Measurements from ENCODE around the gene STK32B.
"Not testable (repeated sequence)": the region's sequence is repeated elsewhere in the genome, so short reads cannot be mapped to it uniquely, and the experiment has no call there.

STK32B gene

GRCh38 chr4:5051278-5052203 is at the start of gene STK32B:
STK32B (plus strand) TSS chr4:5051480.
- no peak for DNase-seq

GRCh38 chr4:5001641-5002040 is 49.6 kb upstream of the STK32B start:
- DNase-seq: not testable (repeated sequence)

GRCh38 chr4:5003372-5003857 is 47.9 kb upstream of the STK32B start:
- no peak for DNase-seq

GRCh38 chr4:5003918-5004317 is 47.4 kb upstream of the STK32B start:
- DNase-seq: no peak

- DNase-seq: no peak
These were observed 46.8 kb upstream of the STK32B start for GRCh38 chr4:5004496-5004895.

DNA sequence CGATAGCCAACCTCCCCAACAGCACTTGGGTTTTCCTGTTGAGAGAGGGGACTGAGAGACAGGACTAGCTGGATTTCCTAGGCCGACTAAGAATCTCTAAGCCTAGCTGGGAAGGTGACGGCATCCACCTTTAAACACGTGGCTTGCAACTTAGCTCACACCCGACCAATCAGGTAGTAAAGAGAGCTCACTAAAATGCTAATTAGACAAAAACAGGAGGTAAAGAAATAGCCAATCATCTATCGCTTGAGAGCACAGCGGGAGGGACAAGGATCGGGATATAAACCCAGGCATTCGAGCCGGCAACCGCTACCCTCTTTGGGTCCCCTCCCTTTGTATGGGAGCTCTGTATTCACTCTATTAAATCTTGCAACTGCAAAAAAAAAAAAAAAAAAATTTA is 44.3 kb upstream of the STK32B start:
- not testable (repeated sequence) for DNase-seq

- DNase-seq: no peak
These were observed 41.5 kb upstream of the STK32B start for GRCh38 chr4:5009796-5010195.

- DNase-seq: no peak
These were observed 40.3 kb upstream of the STK32B start for GRCh38 chr4:5010984-5011383.

GRCh38 chr4:5012244-5012898 is 38.9 kb upstream of the STK32B start:
- no peak for DNase-seq

GRCh38 chr4:5012958-5013357 is 38.3 kb upstream of the STK32B start:
- DNase-seq: no peak

- no peak for DNase-seq
These were observed 37.1 kb upstream of the STK32B start for GRCh38 chr4:5014007-5014682.

- DNase-seq: no peak
These were observed 33.2 kb upstream of the STK32B start for GRCh38 chr4:5018096-5018495.

GRCh38 chr4:5018603-5019002 is 32.7 kb upstream of the STK32B start:
- no peak for DNase-seq

DNA sequence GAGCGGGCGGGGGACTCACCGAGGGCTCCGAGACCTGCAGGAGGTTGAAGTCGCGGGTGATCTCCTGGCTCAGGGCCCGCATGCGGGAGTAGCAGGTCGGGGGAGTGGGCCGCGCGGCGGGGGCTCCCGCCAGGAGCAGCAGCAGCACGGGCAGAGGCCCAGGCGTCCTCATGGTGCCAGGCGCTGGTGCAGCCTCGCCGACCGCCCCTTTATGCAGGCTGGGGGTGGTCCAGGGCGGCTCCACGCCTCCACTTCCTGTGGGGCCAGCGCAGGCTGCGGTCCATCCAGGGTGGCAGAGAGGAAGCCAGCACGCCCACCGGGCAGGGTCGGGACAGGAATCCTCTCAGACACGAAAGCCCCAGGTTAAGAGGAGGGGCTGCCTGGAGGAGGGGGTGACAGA is 32.0 kb upstream of the STK32B start, which contains the start of gene CYTL1:
TSS of gene CYTL1 (minus strand) at position 185 of the 400 bp plus-strand sequence. CDS start at position 172, 13 bp downstream.
- DNase-seq: no peak

GRCh38 chr4:5019796-5020195 is 31.5 kb upstream of the STK32B start:
- DNase-seq: no peak

DNA sequence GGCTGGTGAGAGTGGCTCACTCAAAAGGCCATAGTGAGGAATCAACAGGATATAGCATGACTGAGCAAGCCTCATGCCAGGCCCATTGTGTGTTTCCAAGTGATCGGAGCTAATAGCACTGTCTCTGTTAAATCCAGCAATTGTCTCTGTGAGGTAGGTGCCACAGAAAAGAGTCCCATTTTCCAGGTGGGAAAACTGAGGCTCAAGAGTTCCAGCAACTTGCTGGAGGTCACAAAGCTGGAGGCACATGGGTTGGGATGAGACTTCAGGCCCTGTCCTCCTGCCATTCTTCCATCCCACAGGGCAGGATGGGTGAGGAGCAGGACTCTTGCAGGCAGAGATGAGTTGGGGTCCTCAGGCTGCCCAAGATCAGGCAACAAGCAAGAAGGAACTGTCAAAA is 30.9 kb upstream of the STK32B start:
- no peak for DNase-seq

- no peak for DNase-seq
These were observed 29.7 kb upstream of the STK32B start for GRCh38 chr4:5021546-5021945.

GRCh38 chr4:5024673-5025072 is 26.6 kb upstream of the STK32B start:
- DNase-seq: no peak

- no peak for DNase-seq
These were observed 24.9 kb upstream of the STK32B start for GRCh38 chr4:5026371-5026770.

DNA sequence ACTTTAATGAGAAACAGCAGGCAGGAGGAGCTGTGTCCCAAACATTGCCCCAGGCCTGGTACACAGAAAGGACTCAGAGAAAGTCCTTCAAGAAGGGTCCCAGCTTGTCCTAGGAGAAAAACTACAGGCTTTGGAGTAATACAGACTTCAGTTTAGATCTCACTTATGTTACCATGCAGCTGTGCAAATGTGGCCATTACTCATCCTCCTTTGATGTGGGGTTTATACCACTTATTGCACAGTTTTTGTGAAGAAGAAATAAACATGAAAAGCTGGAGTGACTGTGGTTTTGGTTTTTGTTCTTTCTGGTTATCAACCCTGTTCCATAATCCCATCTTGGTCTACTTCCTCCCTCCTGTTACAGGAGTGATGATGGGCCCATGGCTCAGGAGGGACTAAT is 23.9 kb upstream of the STK32B start:
- DNase-seq: peak; percentile 11

DNA sequence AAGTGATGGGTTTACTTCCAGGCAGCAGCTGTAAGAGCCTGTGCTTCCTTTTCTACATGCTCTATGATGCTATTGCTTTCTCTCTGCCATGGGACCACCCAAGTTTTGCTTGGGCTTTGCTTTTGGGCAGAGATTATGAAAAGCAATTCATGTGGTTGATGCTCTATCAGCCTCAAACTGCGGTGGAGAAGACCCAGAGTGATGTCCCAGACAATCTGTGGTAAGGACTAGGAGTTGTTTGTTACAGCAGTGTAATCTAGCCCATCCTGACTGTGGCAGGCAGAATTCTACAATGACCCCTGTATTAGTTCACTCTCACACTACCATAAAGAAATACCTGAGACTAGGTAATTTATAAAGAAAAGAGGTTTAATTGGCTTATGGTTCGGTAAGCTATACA is 22.8 kb upstream of the STK32B start:
- DNase-seq: no peak

- no peak for DNase-seq
These were observed 21.8 kb upstream of the STK32B start for GRCh38 chr4:5029447-5029846.

DNA sequence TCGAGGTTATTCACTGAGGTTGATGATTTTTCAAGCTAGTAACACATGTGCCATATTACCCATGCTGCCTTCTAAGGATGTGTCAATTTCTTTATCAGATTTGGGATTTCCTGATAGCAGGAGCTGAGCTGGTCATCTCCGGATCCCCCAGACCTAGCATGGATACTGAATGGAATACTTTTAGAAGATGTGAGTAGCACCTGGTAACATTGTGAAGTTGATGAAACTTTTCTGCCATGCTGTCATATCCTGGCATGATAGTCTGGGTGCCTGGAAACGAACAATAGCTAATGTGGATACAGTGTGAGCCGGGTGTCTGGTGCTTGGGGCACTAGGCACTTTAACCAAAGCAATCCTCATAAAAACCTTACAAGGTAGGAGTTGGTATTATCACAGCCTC is 21.1 kb upstream of the STK32B start:
- no peak for DNase-seq

Data from MV-4-11 (cell line).